Vagina (tissue), 2 donors: ENCODE results near the gene KIDINS220. TPM values are rescaled to one million over a fixed set of nuclear protein-coding genes. Genes with fewer than 3 reads are reported as not detected.

Experiments used
- DNase-seq, 2 donors: peaks; one replicate each; pipeline ENCODE4 v3.0.0-alpha.2; 2017; ENCODE audit errors: extremely low spot score in 2 of 2
- H3K27ac ChIP-seq: fragments of 200-600 bp; sonication (generic); one replicate; pipeline ENCODE4 v1.5.1; 2019
- H3K27me3 ChIP-seq: fragments of 200-600 bp; sonication (generic); one replicate; pipeline ENCODE4 v1.5.1; 2019
- H3K36me3 ChIP-seq, 2 donors: fragments of 200-600 bp; sonication (generic); one replicate each; pipeline ENCODE4 v1.5.1; 2017 to 2019
- H3K4me1 ChIP-seq: fragments of 200-600 bp; sonication (generic); one replicate; pipeline ENCODE4 v1.5.1; 2019
- H3K4me3 ChIP-seq, 2 donors: fragments of 200-600 bp; sonication (generic); 1 replicate in 1 of 2; 2 replicates in 1 of 2; pipeline ENCODE4 v1.5.1; 2016 to 2019
- H3K9me3 ChIP-seq: fragments of 200-600 bp; sonication (generic); one replicate; pipeline ENCODE4 v1.5.1; 2019
- CTCF ChIP-seq, 3 experiments: fragments of 450-650 bp in 2 of 3; fragments of 200-600 bp in 1 of 3; sonication (generic) in 1 of 3; IDR thresholded peaks; one replicate each; pipeline ENCODE4 v1.5.1; 2017 to 2019; ENCODE audit warnings: antibody characterized with exemption in 3 of 3, mild to moderate bottlenecking in 2 of 3, moderate library complexity in 2 of 3
- POLR2A ChIP-seq, 2 donors: fragments of 450-650 bp; IDR thresholded peaks; one replicate each; pipeline ENCODE4 v1.6.1; 2017; ENCODE audit warnings: antibody characterized with exemption in 2 of 2, mild to moderate bottlenecking in 2 of 2, moderate library complexity in 2 of 2
- POLR2AphosphoS5 ChIP-seq, 2 donors: sonication (generic); formaldehyde crosslinking; IDR thresholded peaks; one replicate each; pipeline ENCODE4 v1.9.0; 2017; ENCODE audit warnings: antibody characterized with exemption in 2 of 2, mild to moderate bottlenecking in 2 of 2, low read depth in 1 of 2; ENCODE audit not compliant: insufficient read depth in 1 of 2
- intact Hi-C: fragments of 100-400 bp; cut with DNase I; formaldehyde crosslinking; loops from one replicate; pipeline ENCODE4 v1.15.1; 2023
- total RNA-seq: library from RNA; depleted of rRNA; stranded (reverse); fragments of >200 nt; gene quantifications from one replicate; pipeline ENCODE4 v1.2.3, GENCODE V29; 2016

The KIDINS220 gene
- total RNA-seq, 1 donor from 2014 or later = 67.8 TPM

GRCh38 chr2:8855010-8855409, 17.6 kb upstream of the KIDINS220 start:
- Histone ChIP-seq H3K27me3 (no peaks in the 10 kb centered on the region), H3K4me3 (no peak overlapping the region), H3K27ac (no peak overlapping the region), H3K36me3 (no peaks in the 10 kb centered on the region), H3K9me3 (no peaks in the 10 kb centered on the region), H3K4me1 (no peaks in the 10 kb centered on the region)
- DNase-seq = no peak
- TF ChIP-seq POLR2A (IDR thresholded peaks at IDR 0.05) = no peak
- TF ChIP-seq CTCF (IDR thresholded peaks at IDR 0.05) = no peak
- no peak for TF ChIP-seq POLR2AphosphoS5 (IDR thresholded peaks at IDR 0.05; ENCODE audit: insufficient read depth in 1 of 2, low read depth in 1 of 2)
- intact Hi-C loops = no loop called here

- Histone ChIP-seq H3K27me3 (no peaks in the 10 kb centered on the region), H3K27ac (no peak overlapping the region)
- intact Hi-C loops = no loop called here
These were observed 16.0 kb upstream of the KIDINS220 start for GRCh38 chr2:8853426-8853825.

GRCh38 chr2:8851811-8852560, 14.6 kb upstream of the KIDINS220 start:
- intact Hi-C loops = no loop called here
- no peak overlapping the region for H3K27ac ChIP-seq
- no peaks in the 10 kb centered on the region for H3K4me1 ChIP-seq
- no peak for TF ChIP-seq CTCF (IDR thresholded peaks at IDR 0.05)
- TF ChIP-seq POLR2A (IDR thresholded peaks at IDR 0.05) = no peak
- no peak for TF ChIP-seq POLR2AphosphoS5 (IDR thresholded peaks at IDR 0.05; ENCODE audit: insufficient read depth in 1 of 2, low read depth in 1 of 2)
- H3K9me3 ChIP-seq = no peaks in the 10 kb centered on the region
- no peaks in the 10 kb centered on the region for H3K27me3 ChIP-seq
- H3K4me3 ChIP-seq = no peak overlapping the region
- no peaks in the 10 kb centered on the region for H3K36me3 ChIP-seq
- no peak for DNase-seq

More at GRCh38 chr2:8853426-8853825, 16.0 kb upstream of the KIDINS220 start:
- no peaks in the 10 kb centered on the region for H3K9me3 ChIP-seq
- H3K4me3 ChIP-seq = no peak overlapping the region
- H3K4me1 ChIP-seq = no peaks in the 10 kb centered on the region
- TF ChIP-seq POLR2A (IDR thresholded peaks at IDR 0.05) = no peak
- no peak for TF ChIP-seq CTCF (IDR thresholded peaks at IDR 0.05)
- no peak for TF ChIP-seq POLR2AphosphoS5 (IDR thresholded peaks at IDR 0.05; ENCODE audit: insufficient read depth in 1 of 2, low read depth in 1 of 2)
- DNase-seq = no peak
- H3K36me3 ChIP-seq = no peaks in the 10 kb centered on the region

- Histone ChIP-seq H3K27ac (no peak overlapping the region), H3K27me3 (no peaks in the 10 kb centered on the region), H3K36me3 (no peaks in the 10 kb centered on the region), H3K9me3 (no peaks in the 10 kb centered on the region), H3K4me1 (no peaks in the 10 kb centered on the region), H3K4me3 (no peak overlapping the region)
- no peak for TF ChIP-seq CTCF (IDR thresholded peaks at IDR 0.05)
- no peak for TF ChIP-seq POLR2A (IDR thresholded peaks at IDR 0.05)
- no peak for TF ChIP-seq POLR2AphosphoS5 (IDR thresholded peaks at IDR 0.05; ENCODE audit: insufficient read depth in 1 of 2, low read depth in 1 of 2)
- intact Hi-C loops = no loop called here
- no peak for DNase-seq
These were observed 13.6 kb upstream of the KIDINS220 start for GRCh38 chr2:8850845-8851487.

GRCh38 chr2:8849327-8849726, 11.9 kb upstream of the KIDINS220 start:
- Histone ChIP-seq H3K9me3 (no peaks in the 10 kb centered on the region), H3K27ac (no peak overlapping the region), H3K27me3 (no peaks in the 10 kb centered on the region), H3K4me1 (no peaks in the 10 kb centered on the region), H3K4me3 (no peak overlapping the region), H3K36me3 (no peaks in the 10 kb centered on the region)
- intact Hi-C loops = no loop called here
- TF ChIP-seq POLR2A (IDR thresholded peaks at IDR 0.05) (no peak), CTCF (IDR thresholded peaks at IDR 0.05) (no peak), POLR2AphosphoS5 (IDR thresholded peaks at IDR 0.05; ENCODE audit: insufficient read depth in 1 of 2, low read depth in 1 of 2) (no peak)
- no peak for DNase-seq
